HEK293T (cell line): Measurements from ENCODE around the gene FRG2C.
"Not testable (repeated sequence)": the region's sequence is repeated elsewhere in the genome, so short reads cannot be mapped to it uniquely, and the experiment has no call there.

Experiments
- CTCF ChIA-PET: fragments of 350-600 bp; formaldehyde crosslinking; extraction: SDS; loops from one replicate; lab custom pipeline; 2021; ENCODE audit warnings: antibody characterized with exemption, inconsistent platforms; lab: Yijun Ruan, JAX
- POLR2A ChIA-PET: fragments of 350-600 bp; formaldehyde crosslinking; extraction: SDS; loops from one replicate; lab custom pipeline; 2020; ENCODE audit warnings: antibody characterized with exemption, inconsistent platforms; lab: Yijun Ruan, JAX
- DNase-seq: peaks from one replicate; pipeline ENCODE4 v3.0.0; 2012; ENCODE audit warnings: mixed read lengths; ENCODE audit errors: extremely low spot score
- ARNT ChIP-seq: fragments of 450-650 bp; IDR thresholded peaks from 2 replicates; pipeline ENCODE4 v1.6.1; 2017; ENCODE audit warnings: mild to moderate bottlenecking
- BHLHE40 ChIP-seq: fragments of 450-650 bp; IDR thresholded peaks from 2 replicates; pipeline ENCODE4 v1.6.1; 2016; ENCODE audit warnings: mild to moderate bottlenecking, moderate library complexity, borderline replicate concordance
- CTBP1 ChIP-seq: fragments of 450-650 bp; IDR thresholded peaks from 2 replicates; pipeline ENCODE4 v1.6.1; 2016; ENCODE audit warnings: borderline replicate concordance
- ELF4 ChIP-seq: fragments of 450-650 bp; IDR thresholded peaks from 2 replicates; pipeline ENCODE4 v1.6.1; 2017; ENCODE audit warnings: antibody characterized with exemption
- FOXA1 ChIP-seq: fragments of 450-650 bp; IDR thresholded peaks from 2 replicates; pipeline ENCODE4 v1.6.1; 2016; ENCODE audit warnings: mild to moderate bottlenecking
- FOXK2 ChIP-seq: fragments of 450-650 bp; IDR thresholded peaks from 2 replicates; pipeline ENCODE4 v1.6.1; 2016; ENCODE audit warnings: mild to moderate bottlenecking
- FOXM1 ChIP-seq: fragments of 450-650 bp; IDR thresholded peaks from 2 replicates; pipeline ENCODE4 v1.6.1; 2017; ENCODE audit warnings: mild to moderate bottlenecking, borderline replicate concordance
- HDGF ChIP-seq: fragments of 450-650 bp; IDR thresholded peaks from 2 replicates; pipeline ENCODE4 v1.6.1; 2017; ENCODE audit warnings: antibody characterized with exemption, borderline replicate concordance
- L3MBTL2 ChIP-seq: fragments of 450-650 bp; conservative IDR thresholded peaks from 2 replicates; pipeline ENCODE4 v1.6.1; 2016; ENCODE audit warnings: mild to moderate bottlenecking
- LEF1 ChIP-seq: fragments of 450-650 bp; IDR thresholded peaks from 2 replicates; pipeline ENCODE4 v1.6.1; 2017; ENCODE audit warnings: mild to moderate bottlenecking, borderline replicate concordance
- NFRKB ChIP-seq: fragments of 450-650 bp; IDR thresholded peaks from 2 replicates; pipeline ENCODE4 v1.6.1; 2016; ENCODE audit warnings: mild to moderate bottlenecking, moderate library complexity
- SP1 ChIP-seq: fragments of 450-650 bp; IDR thresholded peaks from 2 replicates; pipeline ENCODE4 v1.6.1; 2017
- SUZ12 ChIP-seq: fragments of 450-650 bp; IDR thresholded peaks from 2 replicates; pipeline ENCODE4 v1.6.1; 2016; ENCODE audit warnings: mild to moderate bottlenecking
- TARDBP ChIP-seq: fragments of 450-650 bp; IDR thresholded peaks from 2 replicates; pipeline ENCODE4 v1.6.1; 2016
- ZNF384 ChIP-seq: fragments of 450-650 bp; IDR thresholded peaks from 2 replicates; pipeline ENCODE4 v1.6.1; 2016
- TF ChIP-seq, protein P1 (sequence below): fragments of 450-650 bp; IDR thresholded peaks from 2 replicates; pipeline ENCODE4 v1.6.1; 2016

The FRG2C gene

DNA sequence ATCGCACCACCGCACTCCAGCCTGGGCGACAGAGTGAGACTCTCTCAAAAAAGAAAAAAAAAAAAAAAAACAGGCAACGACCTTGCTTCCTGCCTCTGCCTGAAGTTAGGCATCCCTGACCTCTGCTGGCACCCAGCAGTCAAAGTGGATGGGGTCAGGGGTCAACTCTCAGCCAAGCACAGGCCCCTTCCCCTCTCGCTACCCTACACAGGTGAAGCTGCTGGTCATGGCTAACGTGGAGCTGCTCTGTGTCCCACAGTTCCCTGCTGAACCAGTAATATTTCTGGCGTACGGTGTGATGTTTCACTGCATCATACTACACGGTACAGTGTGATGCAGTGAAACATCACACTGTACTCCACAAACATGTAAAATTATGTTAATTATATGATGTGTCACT, 13.9 kb upstream of the FRG2C start:
- CTCF ChIA-PET: interaction anchor here (0.5 kb wide), 1 partner anchor 9 kb away, joined by 3 read pairs; no protein-coding TSS in a partner anchor
- POLR2A ChIA-PET: no interaction called here
- TF ChIP-seq ELF4: no peak
- no peak for TF ChIP-seq SP1
- no peak for TF ChIP-seq L3MBTL2
- TF ChIP-seq, protein P1, sequence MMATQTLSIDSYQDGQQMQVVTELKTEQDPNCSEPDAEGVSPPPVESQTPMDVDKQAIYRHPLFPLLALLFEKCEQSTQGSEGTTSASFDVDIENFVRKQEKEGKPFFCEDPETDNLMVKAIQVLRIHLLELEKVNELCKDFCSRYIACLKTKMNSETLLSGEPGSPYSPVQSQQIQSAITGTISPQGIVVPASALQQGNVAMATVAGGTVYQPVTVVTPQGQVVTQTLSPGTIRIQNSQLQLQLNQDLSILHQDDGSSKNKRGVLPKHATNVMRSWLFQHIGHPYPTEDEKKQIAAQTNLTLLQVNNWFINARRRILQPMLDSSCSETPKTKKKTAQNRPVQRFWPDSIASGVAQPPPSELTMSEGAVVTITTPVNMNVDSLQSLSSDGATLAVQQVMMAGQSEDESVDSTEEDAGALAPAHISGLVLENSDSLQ: no peak
- TF ChIP-seq SUZ12: no peak
- no peak for TF ChIP-seq FOXK2
- TF ChIP-seq HDGF: no peak
- no peak for TF ChIP-seq LEF1
- no peak for TF ChIP-seq ZNF384
- TF ChIP-seq CTBP1: no peak
- TF ChIP-seq NFRKB: no peak
- TF ChIP-seq FOXM1: no peak
- TF ChIP-seq ARNT: no peak
- TF ChIP-seq TARDBP: no peak
- TF ChIP-seq BHLHE40: no peak
- no peak for TF ChIP-seq FOXA1
- no peak for DNase-seq

DNA sequence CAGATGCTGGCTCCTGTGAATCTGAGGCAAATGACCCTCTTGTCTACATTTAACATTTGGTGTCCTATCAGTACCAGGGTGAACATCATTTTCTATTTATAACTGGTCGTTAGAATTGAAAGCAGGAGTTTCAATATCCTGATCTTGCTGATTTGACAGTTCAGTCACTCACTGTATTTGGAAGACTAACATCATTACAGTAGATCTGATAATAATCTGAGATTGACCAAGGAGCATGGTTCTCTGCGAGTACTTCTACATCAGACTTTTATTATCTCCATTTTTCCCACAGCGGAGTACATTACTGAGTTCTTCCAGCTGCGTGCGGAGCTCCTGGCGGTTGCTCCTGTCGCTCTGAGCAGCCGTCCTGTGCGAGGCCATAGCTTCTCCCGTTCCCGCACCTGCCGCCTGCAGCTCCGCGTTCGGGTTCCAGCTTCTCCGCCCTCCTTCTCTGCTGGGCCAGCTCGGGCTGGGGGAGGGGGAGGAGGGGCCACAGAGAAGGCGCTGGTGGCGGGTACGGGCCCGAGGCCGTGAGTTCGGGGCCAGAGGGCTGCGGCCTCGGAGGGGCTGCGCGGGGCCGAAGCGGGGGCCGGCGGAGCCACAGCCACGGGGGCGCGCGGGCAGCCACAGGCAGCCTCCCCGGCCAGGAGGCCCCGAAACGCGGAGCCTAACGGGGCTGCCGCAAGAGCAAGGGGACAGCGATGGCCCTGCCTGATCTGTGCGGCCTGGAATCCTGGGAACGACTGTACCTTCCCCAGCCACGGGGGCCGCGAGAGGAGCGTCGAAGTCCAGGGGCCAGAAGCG, 8.8 kb upstream of the FRG2C start:
- DNase-seq, POLR2A ChIA-PET, CTCF ChIA-PET: not testable (repeated sequence)

DNA sequence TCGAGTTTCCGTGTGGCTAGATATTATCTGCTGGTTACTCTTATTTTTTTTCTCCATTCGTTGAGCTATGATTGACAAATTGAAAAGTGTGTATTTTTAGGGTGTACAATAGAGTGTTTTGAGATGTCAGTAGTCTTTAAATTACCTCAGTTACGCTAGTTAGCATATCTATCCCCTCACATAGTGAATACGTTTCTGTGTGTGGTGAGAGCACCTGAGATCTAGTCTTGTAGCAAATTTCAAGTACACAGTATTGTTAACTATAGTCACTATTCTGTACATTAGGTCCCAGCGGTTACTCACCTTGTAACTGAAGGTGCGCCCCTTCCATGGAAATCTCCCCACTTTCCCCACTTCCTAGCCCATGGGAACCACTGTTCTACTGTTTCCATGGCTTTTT, 8.2 kb upstream of the FRG2C start:
- POLR2A ChIA-PET, CTCF ChIA-PET, DNase-seq: not testable (repeated sequence)

DNA sequence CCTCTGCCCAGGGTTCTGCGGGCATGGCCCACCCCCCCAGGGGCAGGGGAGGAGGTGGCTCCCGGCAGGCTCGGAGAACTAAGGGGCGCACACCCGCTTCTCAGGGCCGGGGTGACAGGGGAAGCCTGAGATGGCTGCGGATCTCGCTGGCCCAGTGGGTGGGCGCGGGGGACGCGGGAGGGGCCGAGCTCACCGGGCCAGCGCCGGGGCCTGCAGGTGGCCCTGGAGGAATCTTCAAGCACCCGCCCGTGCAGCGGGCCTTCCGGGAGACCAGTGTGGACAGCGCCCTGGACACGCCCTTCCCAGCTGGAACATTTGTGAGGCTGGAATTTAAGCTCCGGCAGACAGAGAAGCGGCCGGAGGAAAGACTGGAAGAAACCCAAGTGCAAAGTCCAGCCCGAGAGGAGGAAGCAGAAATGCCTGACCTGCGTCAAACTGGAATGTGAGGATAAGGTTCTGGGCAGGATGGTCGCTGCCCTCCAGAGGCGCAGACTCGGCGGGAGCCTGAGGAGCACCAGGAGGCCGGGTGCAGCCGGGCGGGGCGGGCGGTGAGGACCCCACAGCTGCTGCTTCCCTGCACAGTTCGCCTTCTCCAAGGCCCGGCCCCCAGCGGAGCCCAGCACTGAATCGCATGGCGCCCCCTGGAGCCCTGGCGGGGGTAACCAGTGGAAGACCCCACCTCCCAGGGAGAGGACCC, 5.6 kb upstream of the FRG2C start:
- CTCF ChIA-PET: interaction anchor here (0.7 kb wide), 1 partner anchor 8 kb away, joined by 3 read pairs; no protein-coding TSS in a partner anchor
- DNase-seq, POLR2A ChIA-PET: not testable (repeated sequence)

DNA sequence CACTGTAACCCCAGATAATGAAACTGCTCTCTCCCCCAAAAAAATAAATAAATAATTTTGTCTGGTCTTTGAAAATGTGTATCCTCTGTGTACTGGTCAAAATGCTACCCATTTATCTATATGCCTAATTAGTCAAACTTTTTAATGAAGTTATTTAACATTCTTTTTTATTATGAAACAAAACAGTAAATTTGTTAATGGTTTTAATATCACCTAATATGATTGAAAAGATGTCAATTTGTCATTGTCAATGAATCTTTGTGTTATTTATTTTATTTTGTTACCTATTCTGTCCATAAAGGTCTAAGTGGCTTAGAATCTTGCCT, 5.1 kb upstream of the FRG2C start:
- CTCF ChIA-PET: interaction anchor here (0.7 kb wide), 1 partner anchor 9 kb away, joined by 3 read pairs; no protein-coding TSS in a partner anchor
- POLR2A ChIA-PET, DNase-seq: not testable (repeated sequence)

DNA sequence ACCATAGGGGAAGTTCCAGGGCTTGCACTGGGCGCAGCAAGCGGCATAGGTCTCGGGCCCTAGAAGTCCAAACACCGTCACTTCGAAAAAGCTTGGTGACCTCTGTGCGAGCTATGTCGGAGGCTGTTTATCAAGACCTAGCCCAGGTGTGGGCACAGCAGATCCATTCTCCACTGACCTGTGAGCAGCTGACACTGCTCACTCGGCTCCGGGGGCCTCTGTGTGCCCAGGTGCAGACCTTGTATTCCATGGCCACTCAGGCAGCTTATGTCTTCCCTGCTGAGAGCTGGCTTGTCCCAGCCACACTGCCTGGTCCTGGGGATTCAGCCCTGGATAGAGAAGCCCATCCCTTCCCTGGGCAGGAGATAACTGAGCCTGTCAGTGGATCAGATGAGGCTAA, 1.5 kb downstream of the FRG2C start:
- POLR2A ChIA-PET, CTCF ChIA-PET, DNase-seq: not testable (repeated sequence)

DNA sequence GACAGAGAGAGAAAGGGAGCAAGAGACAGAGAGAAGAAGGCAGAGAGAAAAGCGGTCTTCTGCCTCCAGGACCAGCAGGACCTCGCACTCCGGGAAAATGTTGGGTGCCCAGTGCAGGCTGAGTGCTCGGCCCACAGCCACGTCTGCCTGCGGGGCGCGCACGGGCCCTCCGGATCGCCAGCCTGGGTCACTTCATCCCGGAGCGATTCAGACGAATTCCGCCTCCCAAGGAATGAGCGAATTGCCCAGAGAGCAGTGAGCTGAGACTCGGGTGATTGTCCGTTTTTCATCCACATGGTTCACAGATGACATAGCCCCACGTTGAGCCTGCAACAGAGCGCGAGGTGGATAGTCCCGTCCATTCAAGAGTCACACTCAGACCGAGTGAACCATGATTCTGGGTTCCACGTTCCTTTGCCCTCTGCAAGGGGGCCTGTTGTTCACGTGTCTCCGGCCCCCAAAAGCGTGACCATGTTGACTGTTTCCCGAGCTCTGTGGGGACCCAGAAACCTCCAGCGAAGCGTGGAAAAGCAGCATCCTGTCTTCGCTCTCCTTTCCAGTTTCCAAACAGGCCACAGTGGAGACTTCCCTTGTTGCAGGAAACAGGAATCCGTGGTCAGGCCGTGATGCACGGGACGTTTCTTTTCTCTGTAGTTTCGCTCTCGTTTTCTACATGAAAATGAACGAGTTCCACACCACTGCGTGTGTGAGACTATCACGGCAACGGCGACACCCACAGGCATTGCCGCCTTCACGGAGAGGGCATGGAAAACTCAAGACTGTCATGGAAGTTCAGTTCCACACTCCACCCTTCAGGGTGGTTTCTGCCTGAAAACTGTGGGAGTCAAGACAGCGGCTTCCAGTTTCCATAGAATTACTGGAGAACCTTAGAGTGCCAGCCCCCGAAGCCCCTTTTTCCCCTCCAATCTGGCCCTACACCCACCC, 3.9 kb downstream of the FRG2C start:
- POLR2A ChIA-PET, CTCF ChIA-PET: not testable (repeated sequence)

DNA sequence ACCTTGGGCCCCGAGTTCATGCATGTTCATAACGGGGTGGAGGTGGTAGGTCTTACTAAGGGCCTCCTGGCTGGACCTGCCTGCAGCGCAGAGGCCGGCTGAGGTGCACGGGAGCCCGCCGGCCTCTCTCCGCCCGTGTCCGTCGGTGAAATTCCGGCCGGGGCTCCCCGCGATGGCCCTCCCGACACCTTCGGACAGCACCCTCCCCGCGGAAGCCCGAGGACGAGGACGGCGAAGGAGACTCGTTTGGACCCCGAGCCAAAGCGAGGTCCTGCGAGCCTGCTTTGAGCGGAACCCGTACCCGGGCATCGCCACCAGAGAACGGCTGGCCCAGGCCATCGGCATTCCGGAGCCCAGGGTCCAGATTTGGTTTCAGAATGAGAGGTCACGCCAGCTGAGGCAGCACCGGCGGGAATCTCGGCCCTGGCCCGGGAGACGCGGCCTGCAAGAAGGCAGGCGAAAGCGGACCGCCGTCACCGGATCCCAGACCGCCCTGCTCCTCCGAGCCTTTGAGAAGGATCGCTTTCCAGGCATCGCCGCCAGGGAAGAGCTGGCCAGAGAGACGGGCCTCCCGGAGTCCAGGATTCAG, 4.7 kb downstream of the FRG2C start:
- DNase-seq, POLR2A ChIA-PET, CTCF ChIA-PET: not testable (repeated sequence)

More for the DNA sequence above, 3.9 kb downstream of the FRG2C start:
- DNase-seq: not testable (repeated sequence)

DNA sequence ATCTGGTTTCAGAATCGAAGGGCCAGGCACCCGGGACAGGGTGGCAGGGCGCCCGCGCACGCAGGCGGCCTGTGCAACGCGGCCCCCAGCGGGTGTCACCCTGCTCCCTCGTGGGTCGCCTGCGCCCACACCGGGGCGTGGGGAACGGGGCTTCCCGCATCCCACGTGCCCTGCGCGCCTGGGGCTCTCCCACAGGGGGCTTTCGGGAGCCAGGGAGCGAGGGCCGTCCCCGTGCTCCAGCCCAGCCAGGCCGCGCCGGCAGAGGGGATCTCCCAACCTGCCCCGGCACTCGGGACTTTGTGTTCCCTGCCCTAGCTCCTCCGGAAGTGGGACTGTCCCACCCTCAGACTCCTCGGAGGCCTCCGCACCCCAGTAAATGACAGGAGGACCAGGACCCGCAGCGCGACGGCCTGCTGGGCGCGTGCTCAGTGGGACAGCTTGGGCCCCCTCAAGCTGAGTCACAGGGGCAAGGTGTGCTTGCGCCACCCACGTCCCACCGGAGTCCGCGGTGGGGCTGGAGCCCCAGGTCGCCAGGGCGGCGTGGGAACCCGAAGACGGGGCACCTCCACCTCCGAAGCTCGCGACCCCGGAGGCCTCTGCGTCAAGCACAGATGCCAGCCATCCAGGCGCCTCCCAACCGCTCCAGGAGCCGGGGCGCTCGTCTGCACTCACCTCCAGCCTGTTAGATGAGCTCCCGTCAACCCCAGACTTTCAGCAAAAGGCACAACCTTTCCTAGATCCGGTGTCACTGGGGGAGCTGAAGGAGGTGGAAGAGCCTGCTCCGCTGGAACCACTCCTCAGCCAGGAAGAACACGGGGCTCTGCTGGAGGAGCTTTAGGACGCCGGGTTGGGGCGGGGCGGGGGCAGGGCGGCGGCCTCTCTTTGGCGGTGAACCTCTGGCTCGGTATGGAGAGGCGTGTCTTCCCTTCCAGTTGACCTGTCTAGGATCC, 5.5 kb downstream of the FRG2C start:
- DNase-seq, CTCF ChIA-PET, POLR2A ChIA-PET: not testable (repeated sequence)

DNA sequence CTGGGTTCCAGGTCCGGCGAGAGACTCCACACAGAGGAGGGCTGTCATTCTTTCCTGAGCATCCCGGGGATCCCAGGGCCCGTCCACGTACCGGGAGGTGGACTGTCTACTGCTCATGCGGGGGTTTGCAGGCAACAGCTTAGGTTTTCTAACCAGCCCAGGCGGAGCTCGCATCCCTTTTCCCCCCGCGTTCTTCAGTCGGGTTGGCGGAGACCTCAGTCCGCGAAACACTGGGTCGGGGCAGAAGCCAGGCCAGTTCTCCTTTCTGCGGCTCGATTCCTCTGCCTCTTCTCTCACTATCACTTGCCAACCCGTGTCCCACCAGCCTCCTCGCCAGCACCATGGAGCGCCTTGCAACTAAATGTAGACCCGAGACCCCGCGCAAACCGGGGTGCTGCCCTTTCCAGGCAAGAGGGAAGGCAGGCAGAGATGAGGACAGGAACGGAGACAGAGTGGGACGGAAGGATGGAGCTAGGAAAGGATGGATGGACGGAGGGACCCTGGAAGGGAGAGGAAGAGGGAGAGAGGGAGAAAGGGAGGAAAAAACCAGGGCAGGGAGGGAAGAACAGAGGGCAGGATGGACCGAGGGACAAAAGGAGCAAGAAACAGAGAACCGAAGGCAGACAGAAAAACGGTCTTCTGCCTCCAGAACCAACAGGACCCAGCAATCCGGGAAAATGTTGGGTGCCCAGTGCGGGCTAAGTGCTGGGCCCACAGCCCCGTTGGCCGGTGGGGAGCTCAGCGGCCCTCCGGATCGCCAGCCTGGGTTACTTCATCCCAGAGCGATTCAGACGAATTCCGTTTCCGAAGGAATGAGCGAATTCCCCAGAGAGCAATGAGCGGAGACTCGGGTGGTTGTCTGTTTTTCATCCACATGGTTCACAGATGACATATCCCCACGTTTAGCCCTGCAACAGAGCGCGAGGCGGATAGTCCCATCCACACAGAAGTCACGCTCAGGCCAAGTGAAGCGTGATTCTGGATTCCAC, 6.5 kb downstream of the FRG2C start:
- DNase-seq, CTCF ChIA-PET, POLR2A ChIA-PET: not testable (repeated sequence)
